Retinal pigment epithelial cell (primary cell): ENCODE data around the gene VDR.

Experiments used
- DNase-seq: peaks from one replicate; pipeline ENCODE4 v3.0.0-alpha.2; 2010; ENCODE audit warnings: low read depth
- H3K4me3 ChIP-seq: 2 replicates; pipeline ENCODE4 v1.5.1; 2011; ENCODE audit warnings: mild to moderate bottlenecking, low read length, control low read depth, moderate library complexity
- TF ChIP-seq, protein P1 (sequence below): conservative IDR thresholded peaks from 2 replicates; pipeline ENCODE4 v1.5.1; 2011; ENCODE audit warnings: low read depth, low read length, control low read depth, inconsistent platforms

Gene VDR

DNA sequence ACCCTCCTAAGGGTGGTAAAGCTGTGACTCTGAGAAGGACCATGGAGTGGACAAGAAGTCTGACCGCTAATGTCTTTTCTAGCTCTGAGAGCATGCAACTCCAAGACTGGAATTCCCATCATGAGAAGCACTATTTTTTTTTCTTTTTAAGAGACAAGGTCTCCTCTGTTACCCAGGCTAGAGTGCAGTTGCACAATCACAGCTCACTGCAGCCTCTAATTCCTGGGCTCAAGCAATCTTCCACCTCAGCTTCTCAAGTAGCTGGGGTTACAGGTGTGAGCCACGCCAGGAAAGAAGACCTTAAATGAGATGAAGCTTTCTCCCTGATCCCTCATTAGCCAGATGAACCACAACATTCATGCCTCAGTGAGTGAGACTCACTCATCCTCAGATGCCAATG is 19.2 kb downstream of the VDR start:
- no peak for DNase-seq
- no peak overlapping the region for H3K4me3 ChIP-seq
- TF ChIP-seq, protein P1, sequence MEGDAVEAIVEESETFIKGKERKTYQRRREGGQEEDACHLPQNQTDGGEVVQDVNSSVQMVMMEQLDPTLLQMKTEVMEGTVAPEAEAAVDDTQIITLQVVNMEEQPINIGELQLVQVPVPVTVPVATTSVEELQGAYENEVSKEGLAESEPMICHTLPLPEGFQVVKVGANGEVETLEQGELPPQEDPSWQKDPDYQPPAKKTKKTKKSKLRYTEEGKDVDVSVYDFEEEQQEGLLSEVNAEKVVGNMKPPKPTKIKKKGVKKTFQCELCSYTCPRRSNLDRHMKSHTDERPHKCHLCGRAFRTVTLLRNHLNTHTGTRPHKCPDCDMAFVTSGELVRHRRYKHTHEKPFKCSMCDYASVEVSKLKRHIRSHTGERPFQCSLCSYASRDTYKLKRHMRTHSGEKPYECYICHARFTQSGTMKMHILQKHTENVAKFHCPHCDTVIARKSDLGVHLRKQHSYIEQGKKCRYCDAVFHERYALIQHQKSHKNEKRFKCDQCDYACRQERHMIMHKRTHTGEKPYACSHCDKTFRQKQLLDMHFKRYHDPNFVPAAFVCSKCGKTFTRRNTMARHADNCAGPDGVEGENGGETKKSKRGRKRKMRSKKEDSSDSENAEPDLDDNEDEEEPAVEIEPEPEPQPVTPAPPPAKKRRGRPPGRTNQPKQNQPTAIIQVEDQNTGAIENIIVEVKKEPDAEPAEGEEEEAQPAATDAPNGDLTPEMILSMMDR, result no peak

DNA sequence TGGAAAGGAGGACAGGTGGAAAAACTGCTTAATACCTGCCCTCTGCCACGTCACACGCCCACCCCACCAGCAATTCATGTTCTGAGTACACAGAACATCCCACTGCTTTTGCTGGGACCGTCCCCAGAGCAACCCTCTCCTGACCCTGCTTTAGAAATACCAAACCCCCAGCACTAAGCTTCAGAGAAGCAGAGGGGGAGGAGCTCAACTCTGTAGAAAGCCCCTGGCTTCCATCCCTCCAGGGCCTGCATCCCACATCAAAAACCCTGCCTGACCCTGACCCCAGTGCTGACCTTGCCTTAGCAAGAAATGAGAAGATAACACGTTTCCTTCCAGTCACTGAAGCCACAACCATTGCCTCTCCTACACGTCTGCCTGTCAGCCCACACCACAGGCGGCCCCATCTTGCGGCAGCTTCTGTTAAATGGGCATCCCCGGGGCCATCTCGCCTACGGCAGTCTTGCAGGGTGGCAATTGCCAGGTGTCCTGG is 19.7 kb downstream of the VDR start:
- DNase-seq, result no peak
- H3K4me3 ChIP-seq, result no peak overlapping the region
- TF ChIP-seq, protein P1, result no peak

DNA sequence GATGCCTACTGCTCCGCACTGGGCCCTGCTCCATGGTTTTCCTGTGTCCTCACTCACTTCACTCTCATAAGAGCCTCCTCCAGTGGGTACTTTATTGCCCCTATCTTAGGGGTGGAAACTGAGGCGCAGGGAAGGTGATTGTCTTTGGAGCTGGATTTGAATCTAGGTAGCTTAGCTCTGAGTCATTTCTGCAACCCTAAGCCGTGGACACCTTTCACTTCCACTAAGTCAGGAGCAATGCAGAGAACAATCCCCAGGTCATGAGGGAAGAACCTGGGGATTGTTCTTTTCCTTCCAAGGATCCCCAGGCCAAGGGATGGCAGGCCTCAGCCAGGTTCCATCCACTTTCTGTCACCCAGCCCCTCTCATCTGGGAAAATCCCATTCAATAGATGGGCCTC is 20.3 kb downstream of the VDR start:
- DNase-seq, result no peak
- H3K4me3 ChIP-seq, result no peak overlapping the region
- TF ChIP-seq, protein P1, result no peak

DNA sequence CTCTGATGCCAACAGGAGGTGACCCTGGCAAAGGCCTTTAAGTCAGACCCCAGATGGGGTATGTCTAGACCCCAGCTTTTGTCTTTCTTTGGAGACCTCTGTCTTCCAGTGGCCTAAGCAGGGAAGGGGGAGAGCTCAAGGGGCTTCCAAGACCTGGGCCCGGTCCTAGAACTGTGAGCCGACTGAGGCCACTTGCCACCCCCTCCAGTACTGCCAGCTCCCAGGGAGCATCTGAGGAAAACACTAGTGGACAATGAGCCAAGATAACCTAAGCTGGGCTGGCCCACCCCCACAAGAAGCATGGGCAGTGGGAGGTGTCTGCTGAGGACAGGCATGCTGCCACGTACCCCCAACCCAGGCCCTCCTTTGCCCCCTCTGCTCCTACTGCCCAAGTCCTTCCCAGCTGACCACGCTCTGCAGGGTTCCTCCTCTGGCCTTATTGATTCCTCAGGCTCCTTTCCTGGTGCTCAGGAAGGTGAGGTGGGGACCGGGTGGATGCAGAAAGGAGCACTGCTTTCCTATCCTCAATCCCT is 21.1 kb downstream of the VDR start:
- DNase-seq, result no peak
- no peak overlapping the region for H3K4me3 ChIP-seq
- TF ChIP-seq, protein P1, result no peak

DNA sequence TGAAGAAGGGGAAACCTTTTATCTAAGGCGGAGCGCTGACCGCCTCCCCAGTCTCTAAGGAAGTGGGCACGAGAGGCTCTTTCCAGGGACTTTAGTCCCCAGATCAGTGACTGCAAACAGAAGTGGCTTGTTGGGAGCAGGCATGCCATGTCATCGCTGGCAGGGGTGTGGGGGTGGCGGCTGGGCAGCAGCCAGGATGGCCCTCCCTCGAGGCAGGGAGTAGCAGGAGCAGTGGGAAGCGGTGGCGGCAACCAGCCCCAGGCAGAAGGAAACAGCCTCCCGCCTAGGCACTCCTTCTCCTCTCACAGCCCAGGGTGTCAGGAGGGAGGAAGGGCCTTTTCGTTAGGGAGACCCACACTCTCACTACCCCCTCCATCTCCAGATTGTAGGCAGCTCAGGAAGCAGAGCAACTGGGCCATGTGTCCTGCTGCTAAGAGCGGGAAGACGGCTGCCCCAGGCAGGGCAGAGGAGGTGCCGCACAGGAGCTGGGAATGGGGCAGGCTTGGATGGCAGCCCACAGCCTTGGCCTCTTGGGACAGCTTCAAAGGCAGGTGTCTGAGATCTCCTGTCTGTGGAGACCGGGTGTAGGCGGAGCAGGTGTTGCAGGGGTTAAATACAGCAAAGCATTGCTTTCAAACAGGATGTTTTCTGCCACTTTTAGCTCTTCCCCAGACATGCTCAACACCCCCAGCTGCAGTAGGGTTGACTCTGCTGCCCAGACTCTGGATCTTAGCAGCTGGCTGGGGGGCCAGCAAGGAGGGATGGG is 21.8 kb downstream of the VDR start:
- TF ChIP-seq, protein P1, result no peak
- DNase-seq, result no peak
- no peak overlapping the region for H3K4me3 ChIP-seq

DNA sequence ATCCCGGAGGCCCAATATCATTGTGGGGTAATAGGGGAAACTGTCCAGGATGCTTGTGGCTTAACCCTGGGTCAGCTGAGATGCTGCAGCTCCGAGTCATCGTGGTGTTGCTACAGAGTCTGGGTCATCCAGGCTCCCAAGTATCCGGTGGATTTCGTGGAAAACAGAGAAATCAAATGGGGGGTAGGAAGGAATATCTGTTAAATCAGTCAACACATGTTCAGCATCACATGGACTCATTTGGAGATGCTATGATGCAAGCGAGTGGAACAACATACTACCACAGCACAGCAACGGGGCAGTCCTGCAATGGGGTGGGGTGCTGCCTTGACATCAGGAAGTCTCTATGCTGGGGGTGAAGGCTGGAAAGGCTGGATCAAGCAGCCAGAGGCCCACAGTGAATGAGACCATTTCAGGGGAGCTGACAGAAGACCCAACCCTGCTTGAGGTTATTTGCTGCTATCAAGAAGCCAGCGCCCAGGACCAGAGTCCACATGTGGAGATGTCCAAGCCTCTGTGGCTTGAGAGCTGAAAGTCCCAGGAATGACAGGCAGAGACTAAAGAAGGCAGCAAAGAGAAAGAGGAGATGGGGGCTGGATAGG is 22.9 kb downstream of the VDR start:
- no peak for DNase-seq
- H3K4me3 ChIP-seq, result no peak overlapping the region

More for the DNA sequence above, 22.9 kb downstream of the VDR start:
- TF ChIP-seq, protein P1, result no peak
